HEK293 (cell line): ENCODE results near the gene OSTF1.

Experiments
- CTCF ChIA-PET: fragments of 350-600 bp; formaldehyde crosslinking; extraction: SDS; loops from one replicate; lab custom pipeline; 2021; ENCODE audit warnings: antibody characterized with exemption; lab: Yijun Ruan, JAX
- POLR2A ChIA-PET: fragments of 300-600 bp; formaldehyde crosslinking; extraction: SDS; loops from one replicate; lab custom pipeline; 2020; ENCODE audit warnings: antibody characterized with exemption, inconsistent platforms; lab: Yijun Ruan, JAX
- H3K27ac ChIP-seq: fragments of 200-500 bp; sonication (Bioruptor generic); 2 replicates; pipeline ENCODE4 v1.5.1; 2014; ENCODE audit warnings: low read depth, low read length, control low read depth, inconsistent platforms; ENCODE audit errors: extremely low read depth
- H3K36me3 ChIP-seq, 2 experiments: fragments of 200-500 bp in 1 of 2; sonication (Bioruptor generic) in 1 of 2; 1 replicate in 1 of 2; 2 replicates in 1 of 2; pipeline ENCODE4 v1.5.1; 2014 to 2017; ENCODE audit warnings: inconsistent platforms in 2 of 2, low read length in 2 of 2; ENCODE audit not compliant: control insufficient read depth in 2 of 2, insufficient read depth in 1 of 2
- H3K4me1 ChIP-seq: fragments of 200-500 bp; sonication (Bioruptor generic); 2 replicates; pipeline ENCODE4 v1.5.1; 2014; ENCODE audit warnings: mild to moderate bottlenecking, low read length, inconsistent platforms; ENCODE audit not compliant: control insufficient read depth, insufficient read depth
- H3K4me3 ChIP-seq: 2 replicates; pipeline ENCODE4 v1.5.1; 2011; ENCODE audit warnings: low read depth, mild to moderate bottlenecking, control low read depth, low read length, moderate library complexity
- H3K9me3 ChIP-seq: fragments of 200-500 bp; sonication (Bioruptor generic); 2 replicates; pipeline ENCODE4 v1.5.1; 2014; ENCODE audit warnings: low read depth, low read length, inconsistent platforms; ENCODE audit not compliant: control insufficient read depth, insufficient read depth
- AEBP2 ChIP-seq: fragments of 450-650 bp; formaldehyde crosslinking; IDR thresholded peaks from 2 replicates; pipeline ENCODE4 v1.5.1; 2016; ENCODE audit warnings: missing biosample characterization, missing genetic modification characterization, borderline replicate concordance
- CTCF ChIP-seq: fragments of 450-650 bp; formaldehyde crosslinking; IDR thresholded peaks from 2 replicates; pipeline ENCODE4 v1.5.1; 2016; ENCODE audit warnings: missing biosample characterization, missing genetic modification characterization
- GLIS1 ChIP-seq: fragments of 450-650 bp; formaldehyde crosslinking; IDR thresholded peaks from 2 replicates; pipeline ENCODE4 v1.5.1; 2016; ENCODE audit warnings: missing biosample characterization, missing genetic modification characterization
- MYNN ChIP-seq: fragments of 450-650 bp; formaldehyde crosslinking; IDR thresholded peaks from 2 replicates; pipeline ENCODE4 v1.5.1; 2016; ENCODE audit warnings: missing biosample characterization, missing genetic modification characterization, borderline replicate concordance
- PRDM2 ChIP-seq: fragments of 450-650 bp; formaldehyde crosslinking; IDR thresholded peaks from 2 replicates; pipeline ENCODE4 v1.5.1; 2016; ENCODE audit warnings: missing biosample characterization, missing genetic modification characterization, borderline replicate concordance
- YY2 ChIP-seq: fragments of 450-650 bp; formaldehyde crosslinking; IDR thresholded peaks from 2 replicates; pipeline ENCODE4 v1.5.1; 2016; ENCODE audit warnings: missing biosample characterization, missing genetic modification characterization
- ZBTB17 ChIP-seq: fragments of 450-650 bp; formaldehyde crosslinking; IDR thresholded peaks from 2 replicates; pipeline ENCODE4 v1.5.1; 2016; ENCODE audit warnings: missing biosample characterization, missing genetic modification characterization
- ZBTB6 ChIP-seq: fragments of 450-650 bp; formaldehyde crosslinking; IDR thresholded peaks from 2 replicates; pipeline ENCODE4 v1.5.1; 2017; ENCODE audit warnings: missing biosample characterization, missing genetic modification characterization
- ZNF155 ChIP-seq: fragments of 450-650 bp; formaldehyde crosslinking; IDR thresholded peaks from 2 replicates; pipeline ENCODE4 v1.5.1; 2016; ENCODE audit warnings: missing biosample characterization, missing genetic modification characterization
- ZNF174 ChIP-seq: fragments of 450-650 bp; formaldehyde crosslinking; IDR thresholded peaks from 2 replicates; pipeline ENCODE4 v1.5.0; 2017; ENCODE audit warnings: missing biosample characterization, mild to moderate bottlenecking, missing genetic modification characterization
- ZNF18 ChIP-seq: fragments of 450-650 bp; formaldehyde crosslinking; IDR thresholded peaks from 2 replicates; pipeline ENCODE4 v1.5.1; 2016; ENCODE audit warnings: missing biosample characterization, missing genetic modification characterization
- ZNF2 ChIP-seq: fragments of 450-650 bp; formaldehyde crosslinking; IDR thresholded peaks from 2 replicates; pipeline ENCODE4 v1.5.1; 2016; ENCODE audit warnings: missing biosample characterization, missing genetic modification characterization
- ZNF37A ChIP-seq: fragments of 450-650 bp; IDR thresholded peaks from 2 replicates; pipeline ENCODE4 v1.5.1; 2018; ENCODE audit warnings: missing biosample characterization, missing genetic modification characterization
- ZNF549 ChIP-seq: fragments of 450-650 bp; IDR thresholded peaks from 2 replicates; pipeline ENCODE4 v1.5.1; 2018; ENCODE audit warnings: missing biosample characterization, missing genetic modification characterization, mild to moderate bottlenecking, inconsistent platforms, moderate library complexity
- ZNF596 ChIP-seq: fragments of 450-650 bp; IDR thresholded peaks from 2 replicates; pipeline ENCODE4 v1.5.0; 2018; ENCODE audit warnings: missing biosample characterization, mild to moderate bottlenecking, missing genetic modification characterization, moderate library complexity
- ZNF654 ChIP-seq: fragments of 450-650 bp; formaldehyde crosslinking; IDR thresholded peaks from 2 replicates; pipeline ENCODE4 v1.5.1; 2016; ENCODE audit warnings: low read depth, missing biosample characterization, missing genetic modification characterization
- ZNF692 ChIP-seq: fragments of 450-650 bp; formaldehyde crosslinking; IDR thresholded peaks from 2 replicates; pipeline ENCODE4 v1.5.1; 2016; ENCODE audit warnings: missing biosample characterization, missing genetic modification characterization
- ZNF843 ChIP-seq: fragments of 450-650 bp; formaldehyde crosslinking; IDR thresholded peaks from 2 replicates; pipeline ENCODE4 v1.5.1; 2016; ENCODE audit warnings: missing biosample characterization, missing genetic modification characterization

The OSTF1 gene

GRCh38 chr9:75175395-75175794 is 87.1 kb downstream of the OSTF1 start:
- CTCF ChIA-PET = interaction anchor here (1.8 kb wide), 1 partner anchor 10 kb away, joined by 14 read pairs; no protein-coding TSS in a partner anchor
- no peaks in the 10 kb centered on the region for H3K9me3 ChIP-seq
- no peak overlapping the region for H3K4me3 ChIP-seq
- no peaks in the 10 kb centered on the region for H3K36me3 ChIP-seq
- H3K27ac ChIP-seq = no peak overlapping the region
- TF ChIP-seq PRDM2 (tag by site-specific recombination) = no peak
- TF ChIP-seq, all 188 proteins: peak for 0
- POLR2A ChIA-PET = no interaction called here
- no peaks in the 10 kb centered on the region for H3K4me1 ChIP-seq

- CTCF ChIA-PET = interaction anchor here (1.8 kb wide), 1 partner anchor 10 kb away, joined by 14 read pairs; no protein-coding TSS in a partner anchor
- Histone ChIP-seq H3K36me3 (no peaks in the 10 kb centered on the region), H3K9me3 (no peaks in the 10 kb centered on the region), H3K4me1 (no peaks in the 10 kb centered on the region), H3K27ac (no peak overlapping the region), H3K4me3 (no peak overlapping the region)
- POLR2A ChIA-PET = no interaction called here
- TF ChIP-seq ZNF2 (tag by site-specific recombination) = no peak
- no peak for TF ChIP-seq ZNF37A
- no peak for TF ChIP-seq ZNF155 (tag by site-specific recombination)
- no peak for TF ChIP-seq ZNF654 (tag by site-specific recombination)
- no peak for TF ChIP-seq ZNF843 (tag by site-specific recombination)
- TF ChIP-seq CTCF (tag by site-specific recombination) = no peak
These were observed 87.7 kb downstream of the OSTF1 start for GRCh38 chr9:75176037-75176436.

GRCh38 chr9:75181750-75182149 is 93.4 kb downstream of the OSTF1 start:
- ChIA-PET POLR2A (no interaction called here), CTCF (interaction anchor here (0.5 kb wide), 1 partner anchor 49 kb away, joined by 3 read pairs; no protein-coding TSS in a partner anchor)
- Histone ChIP-seq H3K4me1 (no peaks in the 10 kb centered on the region), H3K4me3 (no peak overlapping the region), H3K9me3 (no peaks in the 10 kb centered on the region), H3K27ac (no peak overlapping the region), H3K36me3 (no peaks in the 10 kb centered on the region)
- TF ChIP-seq GLIS1 = no peak
- no peak for TF ChIP-seq MYNN (tag by site-specific recombination)
- no peak for TF ChIP-seq YY2 (tag by site-specific recombination)
- no peak for TF ChIP-seq ZNF596
- TF ChIP-seq ZNF692 (tag by site-specific recombination) = no peak
- TF ChIP-seq AEBP2 (tag by site-specific recombination) = no peak
- no peak for TF ChIP-seq ZNF549
- TF ChIP-seq ZNF174 (tag by site-specific recombination) = no peak
- TF ChIP-seq ZBTB6 (tag by site-specific recombination) = no peak
- TF ChIP-seq ZBTB17 (tag by site-specific recombination) = no peak
- TF ChIP-seq ZNF18 = no peak
